Measurements from ENCODE around the gene EOLA2. TPM values are rescaled to one million over a fixed set of nuclear protein-coding genes. Genes with fewer than 3 reads are reported as not detected.
"Not testable (repeated sequence)": the region's sequence is repeated elsewhere in the genome, so short reads cannot be mapped to it uniquely, and the experiment has no call there.

The EOLA2 gene
- total and polyA plus RNA-seq, 2 of the 8 experiments (the other 6 are each of a cell fraction or from before 2014, with no cell fraction given): 19.0 to 22.5 TPM

GRCh38 chrX:149932970-149933369 is 5.3 kb downstream of the EOLA2 start:
- H2BK20ac ChIP-seq (ENCODE audit: low read length); H3K4me3 ChIP-seq (ENCODE audit: extremely low read depth in 1 of 4, insufficient read depth in 2 of 4, low read depth in 3 of 4, low read length in 4 of 4); H3K4me1 ChIP-seq (replicated peaks in 1 of 4; ENCODE audit: control insufficient read depth in 3 of 4, insufficient read depth in 4 of 4, low read length in 3 of 4); H3K79me1 ChIP-seq (ENCODE audit: low read depth, low read length); H3K56ac ChIP-seq (replicated peaks; ENCODE audit: insufficient read length, low read depth, low read length); DNase-seq (ENCODE audit: low read depth in 1 of 2, low spot score in 2 of 2); H3K18ac ChIP-seq (ENCODE audit: extremely low read depth, low read length); POLR2A ChIA-PET (ENCODE audit: partially characterized antibody); H3K79me2 ChIP-seq (ENCODE audit: control insufficient read depth in 1 of 2, insufficient read depth in 2 of 2, low read length in 2 of 2); H4K91ac ChIP-seq (replicated peaks; ENCODE audit: insufficient read length, low read length); H3K4ac ChIP-seq (replicated peaks; ENCODE audit: insufficient read length, low read depth, low read length); H3K27me3 ChIP-seq (replicated peaks in 1 of 4; ENCODE audit: control insufficient read depth in 3 of 4, extremely low read depth in 1 of 4, insufficient read depth in 3 of 4, low read length in 3 of 4); H2BK120ac ChIP-seq (replicated peaks; ENCODE audit: low read depth, low read length); H3K9ac ChIP-seq (replicated peaks in 1 of 4; ENCODE audit: extremely low read depth in 1 of 4, low read depth in 3 of 4, low read length in 3 of 4); H4K5ac ChIP-seq (ENCODE audit: insufficient read length, low read depth, low read length); H3K23me2 ChIP-seq (ENCODE audit: low read depth, low read length); H3K27ac ChIP-seq (ENCODE audit: low read depth, low read length); CTCF ChIA-PET (ENCODE audit: partially characterized antibody); H2BK12ac ChIP-seq (ENCODE audit: low read depth, low read length); H4K20me1 ChIP-seq (replicated peaks in 1 of 2; ENCODE audit: control insufficient read depth in 1 of 2, insufficient read depth in 2 of 2, low read length in 2 of 2); FAIRE-seq; H3K36me3 ChIP-seq (ENCODE audit: control insufficient read depth in 2 of 4, insufficient read depth in 4 of 4, low read length in 3 of 4); H2AK5ac ChIP-seq (ENCODE audit: low read depth, low read length); H3K9me3 ChIP-seq (ENCODE audit: insufficient read depth in 2 of 2, low read depth in 1 of 2, low read length in 1 of 2); H2BK5ac ChIP-seq (ENCODE audit: low read depth, low read length); H4K8ac ChIP-seq (ENCODE audit: extremely low read depth, insufficient read depth, low read length); H2BK15ac ChIP-seq (ENCODE audit: low read length); H3K4me2 ChIP-seq (ENCODE audit: insufficient read depth in 1 of 2, low read depth in 2 of 2, low read length in 2 of 2); H3K23ac ChIP-seq (ENCODE audit: insufficient read length); H3K14ac ChIP-seq (ENCODE audit: insufficient read length); H2AFZ ChIP-seq (ENCODE audit: low read length): not testable (repeated sequence)
- 100% methylated on average over 1 of the region's 5 CpGs; no CpG with 5 or more reads in 1 of the 2 experiments for whole genome bisulfite sequencing, 2 experiments (ENCODE audit: extremely low coverage in 1 of 2, insufficient coverage in 1 of 2, insufficient read length in 1 of 2, insufficient replicate concordance in 2 of 2, low coverage in 1 of 2, low lambda C conversion rate in 2 of 2, missing lambda C conversion rate in 1 of 2)

GRCh38 chrX:149932150-149932549 is 6.1 kb downstream of the EOLA2 start:
- POLR2A ChIA-PET (ENCODE audit: partially characterized antibody); FAIRE-seq: not testable (repeated sequence)
- WGBS, 2 experiments (ENCODE audit: extremely low coverage in 1 of 2, insufficient coverage in 1 of 2, insufficient read length in 1 of 2, insufficient replicate concordance in 2 of 2, low coverage in 1 of 2, low lambda C conversion rate in 2 of 2, missing lambda C conversion rate in 1 of 2): 100% methylated on average over 2 of the region's 2 CpGs; no CpG with 5 or more reads in 1 of the 2 experiments

More at GRCh38 chrX:149932150-149932549, 6.1 kb downstream of the EOLA2 start:
- H3K23ac ChIP-seq (ENCODE audit: insufficient read length); H3K9me3 ChIP-seq (ENCODE audit: insufficient read depth in 2 of 2, low read depth in 1 of 2, low read length in 1 of 2); H3K4me1 ChIP-seq (replicated peaks in 1 of 4; ENCODE audit: control insufficient read depth in 3 of 4, insufficient read depth in 4 of 4, low read length in 3 of 4); H3K36me3 ChIP-seq (ENCODE audit: control insufficient read depth in 2 of 4, insufficient read depth in 4 of 4, low read length in 3 of 4); H3K79me1 ChIP-seq (ENCODE audit: low read depth, low read length); H3K23me2 ChIP-seq (ENCODE audit: low read depth, low read length); H3K4ac ChIP-seq (replicated peaks; ENCODE audit: insufficient read length, low read depth, low read length); H2AFZ ChIP-seq (ENCODE audit: low read length); H2BK120ac ChIP-seq (replicated peaks; ENCODE audit: low read depth, low read length); H3K4me2 ChIP-seq (ENCODE audit: insufficient read depth in 1 of 2, low read depth in 2 of 2, low read length in 2 of 2); H4K8ac ChIP-seq (ENCODE audit: extremely low read depth, insufficient read depth, low read length); H3K79me2 ChIP-seq (ENCODE audit: control insufficient read depth in 1 of 2, insufficient read depth in 2 of 2, low read length in 2 of 2); H3K27me3 ChIP-seq (replicated peaks in 1 of 4; ENCODE audit: control insufficient read depth in 3 of 4, extremely low read depth in 1 of 4, insufficient read depth in 3 of 4, low read length in 3 of 4); H3K27ac ChIP-seq (ENCODE audit: low read depth, low read length); H4K91ac ChIP-seq (replicated peaks; ENCODE audit: insufficient read length, low read length); H3K9ac ChIP-seq (replicated peaks in 1 of 4; ENCODE audit: extremely low read depth in 1 of 4, low read depth in 3 of 4, low read length in 3 of 4); H3K4me3 ChIP-seq (ENCODE audit: extremely low read depth in 1 of 4, insufficient read depth in 2 of 4, low read depth in 3 of 4, low read length in 4 of 4); H2AK5ac ChIP-seq (ENCODE audit: low read depth, low read length); H4K20me1 ChIP-seq (replicated peaks in 1 of 2; ENCODE audit: control insufficient read depth in 1 of 2, insufficient read depth in 2 of 2, low read length in 2 of 2); H3K56ac ChIP-seq (replicated peaks; ENCODE audit: insufficient read length, low read depth, low read length); CTCF ChIA-PET (ENCODE audit: partially characterized antibody); H2BK15ac ChIP-seq (ENCODE audit: low read length); H3K18ac ChIP-seq (ENCODE audit: extremely low read depth, low read length); H3K14ac ChIP-seq (ENCODE audit: insufficient read length); H2BK20ac ChIP-seq (ENCODE audit: low read length); H2BK12ac ChIP-seq (ENCODE audit: low read depth, low read length); H2BK5ac ChIP-seq (ENCODE audit: low read depth, low read length); H4K5ac ChIP-seq (ENCODE audit: insufficient read length, low read depth, low read length); DNase-seq (ENCODE audit: low read depth in 1 of 2, low spot score in 2 of 2): not testable (repeated sequence)
